Nucleus accumbens (tissue), 56 donors: ENCODE data around the gene PRR15L.
A peak's percentile ranks its signal among the peaks of the same experiment; 100 is the strongest.

Source experiments
- DNase-seq, 56 donors: peaks; one replicate each; lab custom pipeline; 2025; lab: John Stamatoyannopoulos, UW

Gene PRR15L

GRCh38 chr17:47907932-47908562 is 49.6 kb downstream of the PRR15L start:
- DNase-seq = no peak

- DNase-seq = no peak
Measured at GRCh38 chr17:47906443-47906842, 51.2 kb downstream of the PRR15L start.

- peak in 48 of 56 donors; percentile 9 to 85 (median 47) for DNase-seq
Measured at GRCh38 chr17:47905221-47905733, 52.4 kb downstream of the PRR15L start.

- no peak for DNase-seq
Measured at GRCh38 chr17:47902039-47902744, 55.5 kb downstream of the PRR15L start.
